Head of caudate nucleus (tissue), 42 donors: ENCODE results near the gene EIF2B5.
"Not testable (repeated sequence)": the region's sequence is repeated elsewhere in the genome, so short reads cannot be mapped to it uniquely, and the experiment has no call there.

Experiments
- DNase-seq, 42 donors: peaks; one replicate each; pipeline versions ENCODE4 v3.0.0 to v3.0.0-alpha.2; 2020 to 2021; ENCODE audit warnings: mixed read lengths in 7 of 42
- intact Hi-C: fragments of 100-400 bp; cut with DNase I; formaldehyde crosslinking; loops from one replicate; pipeline ENCODE4 v1.15.0; 2022

The EIF2B5 gene

DNA sequence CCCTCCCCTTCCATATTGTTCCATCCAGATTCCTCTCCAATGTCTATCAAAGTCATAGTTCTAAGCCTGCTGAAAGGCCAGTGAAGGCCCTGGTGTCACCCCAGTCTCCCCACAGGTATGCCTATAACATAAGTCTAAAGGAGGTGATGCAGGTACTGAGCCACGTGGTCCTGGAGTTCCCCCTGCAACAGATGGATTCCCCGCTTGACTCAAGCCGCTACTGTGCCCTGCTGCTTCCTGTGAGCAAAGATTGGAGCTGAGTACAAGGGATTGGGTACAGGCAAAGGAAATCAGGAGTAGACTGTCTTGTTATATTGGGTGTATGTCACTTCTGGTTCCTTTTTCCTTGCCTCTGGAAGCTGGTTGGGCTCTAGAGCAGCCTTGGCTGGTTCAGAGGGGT is 8.2 kb downstream of the EIF2B5 start:
- DNase-seq, result no peak
- intact Hi-C loops, result no loop called here

DNA sequence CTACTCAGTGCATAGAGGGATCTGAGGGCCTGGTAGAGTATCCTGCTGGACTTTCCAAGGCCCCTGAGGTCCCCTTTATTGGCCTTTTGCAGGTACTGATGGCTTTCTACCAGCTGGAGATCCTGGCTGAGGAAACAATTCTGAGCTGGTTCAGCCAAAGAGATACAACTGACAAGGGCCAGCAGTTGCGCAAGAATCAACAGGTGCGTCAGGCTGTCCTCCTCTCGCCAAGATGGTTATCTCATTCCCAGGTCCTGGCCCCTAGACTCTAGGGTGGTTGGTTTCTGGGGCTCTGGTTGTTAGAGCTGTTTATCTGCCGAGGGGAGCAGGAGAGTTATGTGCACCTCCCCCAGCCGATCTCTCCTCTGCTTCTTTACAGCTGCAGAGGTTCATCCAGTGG is 9.3 kb downstream of the EIF2B5 start:
- DNase-seq, result no peak
- intact Hi-C loops, result no loop called here

DNA sequence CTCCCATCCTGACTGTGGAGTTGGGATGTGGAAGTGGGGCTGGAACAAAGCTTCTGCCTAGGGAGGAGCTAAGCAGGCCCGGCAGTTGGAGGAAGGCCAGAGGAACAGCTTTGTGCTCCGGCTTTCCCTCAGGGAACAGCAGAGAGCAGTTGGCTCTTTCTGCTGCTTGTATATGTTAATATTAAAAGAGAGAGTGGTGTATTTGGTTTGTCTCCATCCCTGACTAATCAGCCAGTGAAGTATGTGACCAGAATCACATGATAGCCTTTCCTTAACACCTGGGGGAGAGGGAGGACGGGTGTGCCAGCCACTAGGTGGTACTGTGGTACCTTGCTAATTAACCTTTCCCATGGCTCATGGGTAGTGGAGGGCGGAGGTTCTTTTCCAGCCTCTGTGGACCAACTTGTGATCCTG is 10.0 kb downstream of the EIF2B5 start:
- intact Hi-C loops, result no loop called here
- DNase-seq, result peak in 16 of 42 donors; percentile 9 to 57 (median 29)

DNA sequence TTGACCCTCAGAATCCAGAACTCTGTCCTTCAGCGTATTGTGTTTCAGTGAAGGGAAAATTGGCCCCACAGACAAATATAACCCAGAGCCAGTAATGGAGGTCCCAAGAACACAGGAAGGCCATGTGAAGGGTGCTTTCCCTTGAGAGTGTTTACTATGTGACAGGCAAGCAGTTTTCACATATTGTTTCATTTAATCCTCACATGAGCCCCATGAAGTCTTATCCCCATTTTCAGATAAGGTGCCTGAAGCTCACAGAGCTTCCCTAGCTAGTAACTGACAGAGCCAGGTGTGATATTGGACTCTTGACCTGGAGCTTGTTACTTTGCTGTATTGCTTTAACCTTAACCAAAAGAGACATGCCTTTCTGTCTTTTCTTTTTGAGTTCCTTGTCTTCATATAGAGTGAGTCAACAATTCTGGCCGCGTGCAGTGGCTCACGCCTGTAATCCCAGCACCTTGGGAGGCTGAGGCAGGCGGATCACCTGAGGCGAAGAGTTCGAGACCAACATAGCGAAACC is 10.7 kb downstream of the EIF2B5 start:
- no peak for DNase-seq
- intact Hi-C loops, result no loop called here

DNA sequence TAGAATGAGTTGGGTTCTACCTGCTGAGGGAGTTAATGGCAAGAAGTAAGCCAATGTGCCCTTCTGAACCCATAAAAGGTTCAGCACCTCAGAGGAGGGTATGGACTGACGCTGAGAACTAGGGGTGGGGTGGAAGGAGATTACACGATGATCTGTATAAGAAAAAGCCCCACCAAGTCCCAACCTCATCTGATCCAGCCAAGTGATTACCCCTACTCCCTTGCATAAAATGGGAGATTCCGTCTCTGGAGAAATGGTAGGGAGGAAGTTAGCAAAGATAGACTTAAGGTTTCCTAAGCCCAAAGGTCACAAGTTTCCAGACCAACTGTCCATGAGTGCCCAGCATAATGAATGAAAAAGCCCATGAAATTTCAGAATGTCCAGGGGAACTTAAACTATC is 12.9 kb downstream of the EIF2B5 start:
- no peak for DNase-seq
- intact Hi-C loops, result no loop called here

DNA sequence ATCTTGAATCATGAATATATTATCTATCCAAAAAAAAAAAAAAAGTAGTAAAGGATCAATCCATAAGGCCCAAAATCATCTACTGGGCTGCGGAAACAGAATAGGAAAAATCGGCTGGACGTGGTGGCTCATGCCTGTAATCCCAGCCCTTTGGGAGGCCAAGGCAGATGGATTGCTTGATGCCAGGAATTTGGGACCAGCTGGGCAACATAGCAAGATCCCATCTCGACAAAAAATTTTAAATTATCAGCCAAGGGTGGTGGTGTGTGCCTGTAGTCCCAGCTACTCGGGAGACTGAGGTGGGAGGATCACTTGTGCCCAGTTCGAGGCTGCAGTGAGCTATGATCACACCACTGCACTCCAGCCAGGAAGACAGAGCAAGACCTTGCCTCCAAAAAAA is 14.0 kb downstream of the EIF2B5 start:
- DNase-seq, result no peak
- intact Hi-C loops, result no loop called here

DNA sequence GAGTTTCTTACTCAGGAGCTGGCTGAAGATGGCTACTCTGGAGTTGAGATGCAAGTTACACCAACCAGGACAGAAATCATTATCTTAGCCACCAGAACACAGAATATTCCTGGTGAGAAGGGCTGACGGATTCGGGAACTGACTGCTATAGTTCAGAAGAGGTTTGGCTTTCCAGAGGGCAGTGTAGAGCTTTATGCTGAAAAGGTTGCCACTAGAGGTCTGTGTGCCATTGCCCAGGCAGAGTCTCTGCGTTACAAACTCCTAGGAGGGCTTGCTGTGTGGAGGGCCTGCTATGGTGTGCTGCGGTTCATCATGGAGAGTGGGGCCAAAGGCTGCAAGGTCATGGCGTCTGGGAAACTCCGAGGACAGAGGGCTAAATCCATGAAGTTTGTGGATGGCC is 14.6 kb downstream of the EIF2B5 start:
- intact Hi-C loops, DNase-seq: not testable (repeated sequence)

DNA sequence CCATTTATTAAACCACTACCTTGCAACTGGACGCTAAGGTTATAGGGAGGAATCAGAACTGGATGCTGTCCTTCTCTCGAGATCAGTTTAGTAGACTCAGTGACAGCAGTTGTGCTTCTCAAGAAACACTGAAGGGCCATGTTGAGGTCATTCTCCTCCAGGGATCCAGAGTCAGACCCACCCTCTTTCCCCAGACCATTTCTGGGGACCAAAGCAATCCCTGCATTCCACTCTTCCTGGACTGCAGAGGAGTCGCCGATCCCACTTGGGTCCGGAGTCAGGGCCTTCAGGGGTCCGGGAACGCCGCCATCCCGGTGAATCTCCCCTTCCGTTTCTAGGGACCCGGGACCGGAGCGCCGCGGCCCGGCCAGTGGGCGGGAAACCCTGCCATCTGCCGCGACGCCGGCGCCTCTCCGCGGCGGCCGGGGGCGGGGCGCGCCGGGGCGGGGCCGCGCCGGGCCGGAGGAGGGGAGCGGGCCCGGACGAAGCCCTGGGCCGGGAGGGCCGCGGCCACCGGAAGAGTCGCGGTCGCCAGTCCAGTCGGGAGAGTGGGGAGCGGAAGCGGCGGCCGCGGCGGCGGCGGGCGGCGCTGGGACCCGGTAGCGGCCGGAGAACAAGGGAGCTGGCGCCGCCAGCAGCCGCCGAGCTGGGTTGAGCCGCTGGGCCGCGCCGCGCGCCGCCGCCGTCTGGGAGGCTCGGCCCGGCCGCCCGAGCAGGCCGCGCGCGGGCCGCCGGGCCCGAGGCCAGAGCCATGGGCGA is 19.9 kb downstream of the EIF2B5 start, which contains the start of gene DVL3:
TSS of gene DVL3 (plus strand) at position 493 of the 759 bp plus-strand sequence. CDS start at position 752, 259 bp downstream.
- intact Hi-C loops, result loop anchor here (2.0 kb wide), 1 partner anchor 20 kb away; the partner anchor contains the start of gene EIF2B5
- peak in 41 of 42 donors; percentile 36 to 87 (median 72) for DNase-seq

DNA sequence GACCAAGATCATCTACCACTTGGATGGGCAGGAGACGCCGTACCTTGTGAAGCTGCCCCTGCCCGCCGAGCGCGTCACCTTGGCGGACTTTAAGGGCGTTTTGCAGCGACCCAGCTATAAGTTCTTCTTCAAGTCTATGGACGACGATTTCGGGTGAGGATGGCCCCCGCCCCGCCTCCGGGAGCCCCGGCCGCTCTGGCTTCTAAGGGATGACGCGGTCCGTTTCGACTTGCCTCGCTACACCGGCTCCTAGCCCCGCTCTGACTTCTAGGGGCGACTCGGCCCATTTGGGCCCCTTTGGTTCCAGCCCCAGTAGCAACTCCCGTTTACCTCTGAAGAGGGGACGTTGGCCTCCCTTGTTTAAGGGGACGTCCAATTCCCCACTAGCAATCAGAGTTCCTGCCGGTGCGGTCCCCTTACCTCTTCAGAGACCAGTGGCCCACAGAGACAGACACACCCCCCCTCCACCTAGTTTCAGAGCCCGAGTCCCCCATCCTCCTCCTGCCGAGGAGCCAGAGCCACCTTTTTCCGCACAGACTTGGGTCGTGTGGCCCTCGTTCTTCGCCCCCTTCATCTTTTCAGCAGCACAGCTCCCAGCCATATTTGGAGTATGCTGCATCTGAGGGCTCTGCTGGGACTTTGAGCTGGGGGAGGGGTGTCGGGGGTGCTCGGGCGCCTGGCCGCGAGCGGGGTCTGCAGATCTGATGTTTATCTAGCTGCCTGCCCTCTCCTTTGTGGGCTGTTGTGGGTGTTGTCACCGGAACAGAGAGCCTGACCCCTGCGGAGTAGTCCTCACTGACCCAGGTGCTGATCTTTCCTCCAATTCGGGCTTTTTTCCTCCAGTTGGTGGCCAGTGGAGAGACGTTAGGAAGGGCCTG is 20.7 kb downstream of the EIF2B5 start:
- intact Hi-C loops, result loop anchor here (2.0 kb wide), 1 partner anchor 21 kb away; the partner anchor contains the start of gene EIF2B5
- DNase-seq, result peak in 24 of 42 donors; percentile 11 to 65 (median 28)

DNA sequence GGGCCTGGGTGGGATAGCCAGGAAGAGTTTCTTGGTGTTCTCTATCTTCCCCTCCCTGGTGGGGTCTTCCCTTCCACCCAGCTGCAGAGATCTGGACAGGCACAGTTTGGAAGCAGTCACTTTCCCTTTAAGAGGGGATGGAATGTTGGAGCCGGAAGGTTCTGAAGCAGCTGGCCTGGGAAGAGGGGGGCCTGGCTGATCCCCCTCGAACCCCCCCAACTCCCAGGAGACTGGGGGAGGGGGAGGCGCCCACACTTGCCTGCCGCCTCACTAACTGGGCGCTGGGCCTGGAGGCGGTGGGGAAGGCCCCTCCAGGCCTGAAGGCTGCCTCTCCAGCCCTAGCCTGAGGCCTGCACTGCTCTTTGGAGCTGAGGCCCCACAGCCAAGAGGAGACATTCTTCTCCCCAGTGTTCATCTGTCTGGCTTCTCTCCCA is 21.4 kb downstream of the EIF2B5 start:
- DNase-seq, result peak in 36 of 42 donors; percentile 20 to 79 (median 54)
- intact Hi-C loops, result no loop called here

DNA sequence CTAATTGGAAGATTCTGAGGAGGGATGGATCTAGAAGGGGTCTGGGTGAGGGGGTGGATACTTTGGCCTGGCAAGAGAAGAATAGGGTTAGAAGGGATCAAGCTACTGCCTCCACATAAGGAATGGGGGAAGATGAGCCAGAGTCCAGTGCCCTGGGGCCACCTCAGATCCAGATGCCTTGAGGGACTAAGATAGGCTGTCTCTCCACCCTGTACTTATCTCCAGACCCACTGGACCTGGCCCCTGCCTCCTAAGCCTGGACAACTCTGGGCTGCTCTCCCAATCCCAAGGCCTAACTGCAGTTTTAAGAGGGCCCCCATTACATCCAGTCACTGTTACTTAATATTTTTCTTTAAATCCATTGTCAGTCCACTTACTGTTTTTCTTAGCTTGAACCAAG is 22.0 kb downstream of the EIF2B5 start:
- intact Hi-C loops, result no loop called here
- no peak for DNase-seq

DNA sequence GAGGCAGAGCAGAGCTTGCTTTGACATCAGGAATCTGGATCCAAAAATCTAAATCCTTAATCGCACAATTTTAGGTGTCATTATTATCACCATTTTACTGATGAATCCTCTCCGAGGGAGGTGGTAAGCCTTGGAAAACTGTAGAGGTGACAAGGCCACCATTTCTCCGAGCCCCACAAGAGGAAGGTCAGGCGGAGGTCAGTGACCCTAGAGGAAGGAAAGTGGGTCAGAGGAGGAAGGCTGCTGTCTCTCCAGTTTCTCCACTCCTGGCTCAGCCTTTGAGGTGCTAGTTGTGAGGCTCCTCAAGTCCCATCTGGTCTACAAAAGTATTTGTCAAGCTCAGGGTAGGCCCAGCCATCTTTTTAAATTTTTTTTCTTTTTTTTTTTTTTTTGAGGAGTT is 23.2 kb downstream of the EIF2B5 start:
- no peak for DNase-seq
- intact Hi-C loops, result no loop called here

DNA sequence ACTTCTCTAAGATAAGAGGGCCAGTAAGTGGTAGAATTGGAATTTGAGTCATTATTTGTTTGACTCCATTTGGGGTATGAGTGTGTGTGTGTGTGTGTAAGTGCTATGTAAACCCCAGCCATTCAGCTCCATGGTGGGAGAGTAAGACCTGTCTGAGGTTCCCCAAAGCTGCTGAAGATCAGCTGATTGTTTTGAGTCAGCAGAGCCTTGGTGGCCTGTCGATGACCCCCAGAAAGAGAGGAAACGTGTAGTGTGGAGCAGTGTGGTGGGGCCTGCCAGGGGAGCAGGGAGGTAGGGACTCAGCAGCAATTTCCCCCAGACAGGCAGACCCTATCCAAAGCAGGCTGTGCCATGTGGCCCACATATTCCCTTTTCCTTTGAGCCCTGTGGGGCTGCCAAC is 25.3 kb downstream of the EIF2B5 start:
- no peak for DNase-seq
- intact Hi-C loops, result no loop called here

DNA sequence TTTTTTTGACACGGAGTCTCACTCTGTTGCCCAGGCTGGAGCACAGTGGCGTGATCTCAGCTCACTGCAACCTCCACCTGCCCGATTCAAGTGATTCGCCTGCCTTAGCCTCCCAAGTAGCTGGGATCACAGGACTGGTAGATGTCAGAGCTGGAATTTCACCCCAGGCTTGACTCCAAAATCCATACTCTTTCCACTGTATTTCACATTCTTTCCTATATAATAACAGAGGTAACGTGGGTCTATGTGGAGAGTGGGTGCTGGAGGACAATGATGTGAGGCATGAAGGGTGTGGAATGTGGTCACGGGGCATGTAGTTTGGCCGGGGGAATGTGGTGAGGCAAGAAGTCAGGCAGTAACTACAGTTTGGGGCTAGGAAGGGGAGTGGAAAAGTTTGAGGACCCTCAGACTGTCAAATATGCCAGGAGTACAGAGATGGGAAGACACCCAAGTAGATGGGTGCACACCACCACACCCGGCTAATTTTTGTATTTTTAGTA is 27.5 kb downstream of the EIF2B5 start:
- DNase-seq, intact Hi-C loops: not testable (repeated sequence)

DNA sequence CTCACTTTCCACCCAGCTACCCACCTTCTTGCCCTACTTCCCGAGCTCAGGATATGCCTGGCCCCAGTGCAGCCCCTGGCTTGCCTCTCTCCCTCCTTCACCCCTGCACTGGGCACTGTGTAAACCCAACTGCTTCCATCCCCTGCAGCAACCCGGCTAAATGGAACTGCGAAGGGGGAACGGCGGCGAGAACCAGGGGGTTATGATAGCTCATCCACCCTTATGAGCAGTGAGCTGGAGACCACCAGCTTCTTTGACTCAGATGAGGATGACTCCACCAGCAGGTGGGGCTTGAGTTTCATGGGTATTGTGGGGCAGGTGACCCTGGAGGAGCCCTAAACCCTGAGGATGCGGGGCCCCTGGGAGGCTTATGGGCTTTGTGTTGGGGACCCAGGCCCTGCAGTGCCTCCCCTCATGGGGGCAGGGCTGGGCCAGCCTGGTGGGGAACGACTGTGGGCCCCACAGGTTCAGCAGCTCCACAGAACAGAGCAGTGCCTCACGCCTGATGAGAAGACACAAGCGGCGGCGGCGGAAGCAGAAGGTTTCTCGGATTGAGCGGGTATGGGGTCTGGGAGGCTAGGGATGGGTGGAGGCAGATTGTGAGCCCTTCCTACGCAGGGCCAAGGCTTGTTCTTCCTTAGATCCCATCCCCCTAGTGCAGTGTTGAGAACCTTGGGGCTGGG is 29.6 kb downstream of the EIF2B5 start:
- intact Hi-C loops, result no loop called here
- no peak for DNase-seq

DNA sequence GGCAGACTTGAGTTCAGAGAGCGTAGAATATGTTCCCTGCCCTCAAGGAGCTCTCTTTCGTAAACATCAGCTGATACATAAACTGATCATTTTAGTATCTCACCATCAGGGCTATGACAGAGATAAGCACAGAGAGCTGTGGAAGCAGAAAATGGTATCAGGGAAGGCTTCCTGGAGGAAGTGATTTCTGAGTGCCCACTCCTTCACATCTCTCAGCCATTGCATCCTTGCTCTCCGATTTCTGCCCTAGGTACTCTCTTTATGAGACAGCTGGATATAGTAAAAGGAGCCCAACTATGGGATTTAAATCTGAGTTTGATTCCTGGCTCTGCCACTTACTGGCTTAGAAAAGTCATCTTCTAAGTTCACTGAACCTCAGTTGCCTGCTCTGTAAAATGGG is 30.4 kb downstream of the EIF2B5 start:
- intact Hi-C loops, result no loop called here
- no peak for DNase-seq

DNA sequence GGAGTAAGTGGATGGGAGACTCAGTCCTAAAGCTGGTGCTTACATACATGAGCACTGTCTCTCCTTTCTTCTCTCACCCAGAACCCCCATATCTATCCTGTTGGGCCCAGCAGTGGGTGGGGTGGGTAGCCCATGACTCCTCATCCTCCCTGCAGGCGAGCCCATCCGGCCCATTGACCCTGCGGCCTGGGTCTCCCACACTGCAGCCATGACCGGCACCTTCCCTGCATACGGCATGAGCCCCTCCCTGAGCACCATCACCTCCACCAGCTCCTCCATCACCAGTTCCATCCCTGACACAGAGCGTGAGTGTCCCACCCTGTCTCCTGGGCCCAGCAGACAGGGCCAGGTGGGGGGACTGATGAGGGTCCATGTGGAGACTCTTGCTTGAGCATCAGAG is 31.5 kb downstream of the EIF2B5 start:
- intact Hi-C loops, result no loop called here

DNA sequence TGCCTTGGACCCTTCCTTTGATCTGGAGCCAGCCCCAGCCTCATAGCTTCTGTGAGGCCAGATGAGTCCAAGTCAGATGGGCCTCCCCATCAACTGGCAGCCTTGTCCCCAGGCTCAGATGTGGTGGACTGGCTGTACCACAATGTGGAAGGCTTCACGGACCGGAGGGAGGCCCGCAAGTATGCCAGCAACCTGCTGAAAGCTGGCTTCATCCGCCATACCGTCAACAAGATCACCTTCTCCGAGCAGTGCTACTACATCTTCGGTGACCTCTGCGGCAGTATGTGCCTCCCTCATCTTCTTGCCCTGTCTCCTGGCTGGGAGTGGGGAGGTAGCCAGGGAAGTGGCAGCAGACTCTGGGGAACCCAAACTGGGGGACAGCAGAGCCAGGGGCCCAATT is 32.6 kb downstream of the EIF2B5 start:
- DNase-seq, result no peak
- intact Hi-C loops, result no loop called here

More for the DNA sequence above, 31.5 kb downstream of the EIF2B5 start:
- DNase-seq, result no peak
